K562 (cell line): ENCODE results near the gene TUBA1B. TPM values are rescaled to one million over a fixed set of nuclear protein-coding genes. Genes with fewer than 3 reads are reported as not detected.
A peak's percentile ranks its signal among the peaks of the same experiment; 100 is the strongest.

Experiments used
- ATAC-seq: fragments of 200-7000 bp; cut with Tn5 transposase; 3 replicates; pipeline ENCODE4 v1.9.1; 2020; ENCODE audit warnings: moderate library complexity
- BruUV-seq: library from RNA; stranded (reverse); fragments of 400-500 nt; replicated peaks from 2 replicates; lab custom pipeline; 2021; lab: Mats Ljungman, UMichigan
- CTCF ChIA-PET: fragments of 300-600 bp; formaldehyde crosslinking; extraction: SDS; loops from one replicate; lab custom pipeline; 2021; ENCODE audit warnings: low intra/inter-chr PET ratio; lab: Yijun Ruan, JAX
- POLR2A ChIA-PET: fragments of 300-600, 350-650 bp; sonication (Branson Sonifier 250); formaldehyde crosslinking; extraction: SDS; loops from one replicate; lab custom pipeline; 2021; ENCODE audit warnings: antibody characterized with exemption, inconsistent platforms; lab: Yijun Ruan, JAX
- DNase-seq, 4 experiments: peaks; one replicate each; pipeline versions ENCODE4 v3.0.0 to v3.0.0-alpha.2; 2011 to 2018; ENCODE audit warnings: low spot score in 3 of 4, mixed read lengths in 3 of 4; ENCODE audit errors: extremely low read depth in 1 of 4
- FAIRE-seq: peaks from 2 replicates; lab custom pipeline; 2011; peaks lifted over from hg19 to GRCh38; lab: Jason Lieb, UNC
- H2AFZ ChIP-seq: 2 replicates; pipeline ENCODE4 v1.6.0; 2011; ENCODE audit warnings: low read depth, low read length, control low read depth, inconsistent platforms
- H3K27ac ChIP-seq: fragments of 200-600 bp; 3 replicates; pipeline ENCODE4 v1.8.0; 2011; ENCODE audit warnings: low read depth, mild to moderate bottlenecking, control low read depth, inconsistent platforms, low read length, moderate library complexity, mixed read lengths; ENCODE audit errors: extremely low read depth
- H3K27me3 ChIP-seq, 2 experiments: fragments of 300-600 bp in 1 of 2; 2 replicates in 1 of 2; 3 replicates in 1 of 2; pipeline versions ENCODE4 v1.6.0 to v1.8.0; 2011; ENCODE audit warnings: inconsistent platforms in 2 of 2, low read length in 2 of 2, mild to moderate bottlenecking in 1 of 2, mixed read lengths in 1 of 2, moderate library complexity in 1 of 2; ENCODE audit not compliant: control insufficient read depth in 2 of 2, insufficient read depth in 2 of 2
- H3K36me3 ChIP-seq: fragments of 300-600 bp; 3 replicates; pipeline ENCODE4 v1.8.0; 2011; ENCODE audit warnings: mild to moderate bottlenecking, low read length, inconsistent platforms; ENCODE audit not compliant: control insufficient read depth, insufficient read depth
- H3K4me1 ChIP-seq, 2 experiments: fragments of 200-600 bp in 1 of 2; replicated peaks in 1 of 2; 2 replicates in 1 of 2; 3 replicates in 1 of 2; pipeline versions ENCODE4 v1.5.1 to v1.8.0; 2011; ENCODE audit warnings: inconsistent platforms in 2 of 2, low read length in 2 of 2, mild to moderate bottlenecking in 1 of 2, mixed read lengths in 1 of 2, moderate library complexity in 1 of 2; ENCODE audit not compliant: control insufficient read depth in 2 of 2, insufficient read depth in 2 of 2
- H3K4me2 ChIP-seq: 2 replicates; pipeline ENCODE4 v1.6.1; 2011; ENCODE audit warnings: low read length, control low read depth, inconsistent platforms, mixed read lengths; ENCODE audit not compliant: insufficient read depth
- H3K4me3 ChIP-seq: fragments of 200-600 bp; sonication (generic), shearing (Covaris generic); 2 replicates; pipeline ENCODE4 v1.5.1; 2016; ENCODE audit warnings: control low read depth, inconsistent platforms
- H3K79me2 ChIP-seq: fragments of 200-600 bp; 3 replicates; pipeline ENCODE4 v1.8.0; 2011; ENCODE audit warnings: low read length, inconsistent platforms; ENCODE audit not compliant: control insufficient read depth, insufficient read depth
- H3K9ac ChIP-seq, 2 experiments: 2 replicates each; pipeline versions ENCODE4 v1.6.0 to v1.6.1; 2011; ENCODE audit warnings: low read depth in 2 of 2, low read length in 2 of 2, control low read depth in 1 of 2, inconsistent platforms in 1 of 2, mild to moderate bottlenecking in 1 of 2, mixed read lengths in 1 of 2; ENCODE audit not compliant: insufficient read depth in 1 of 2
- H3K9me1 ChIP-seq: one replicate; pipeline ENCODE4 v1.6.0; 2011; ENCODE audit warnings: inconsistent platforms, mild to moderate bottlenecking, low read length, moderate library complexity; ENCODE audit not compliant: control insufficient read depth, insufficient read depth
- H3K9me3 ChIP-seq: replicated peaks from 2 replicates; pipeline ENCODE4 v1.5.1; 2011; ENCODE audit warnings: low read depth, low read length, inconsistent platforms; ENCODE audit not compliant: control insufficient read depth, insufficient read depth
- H4K20me1 ChIP-seq: replicated peaks from 2 replicates; pipeline ENCODE4 v1.6.1; 2011; ENCODE audit warnings: low read length, inconsistent platforms, mixed read lengths; ENCODE audit not compliant: control insufficient read depth, insufficient read depth
- CHD1 ChIP-seq: fragments of 200-600 bp; sonication (generic); IDR thresholded peaks from one replicate; pipeline ENCODE4 v1.6.1; 2012; ENCODE audit warnings: mild to moderate bottlenecking, moderate library complexity, low read length, inconsistent platforms
- COPS2 ChIP-seq: fragments of 450-650 bp; conservative IDR thresholded peaks from 2 replicates; pipeline ENCODE4 v1.6.1; 2016; ENCODE audit warnings: mild to moderate bottlenecking, moderate library complexity
- FIP1L1 ChIP-seq: fragments of 200-400 bp; formaldehyde crosslinking; IDR thresholded peaks from 2 replicates; pipeline ENCODE4 v1.6.1; 2018; ENCODE audit warnings: mild to moderate bottlenecking, low read depth, low read length; ENCODE audit not compliant: poor library complexity, severe bottlenecking
- GATAD2A ChIP-seq: fragments of 450-650 bp; IDR thresholded peaks from 2 replicates; pipeline ENCODE4 v1.6.1; 2017
- KDM4B ChIP-seq, 2 experiments: fragments of 450-650 bp in 1 of 2; sonication (generic) in 1 of 2; IDR thresholded peaks; 2 replicates each; pipeline ENCODE4 v1.6.1; 2016 to 2017; ENCODE audit warnings: borderline replicate concordance in 2 of 2, antibody characterized with exemption in 1 of 2, low read depth in 1 of 2, mild to moderate bottlenecking in 1 of 2
- MAFK ChIP-seq: IDR thresholded peaks from 2 replicates; pipeline ENCODE4 v1.6.1; 2011; ENCODE audit warnings: low read length, improper control_type of control experiment
- NFYB ChIP-seq: IDR thresholded peaks from 2 replicates; pipeline ENCODE4 v1.6.1; 2011; ENCODE audit warnings: mild to moderate bottlenecking, moderate library complexity; ENCODE audit not compliant: insufficient read length; ENCODE audit errors: extremely low read depth
- NR2C2 ChIP-seq, 2 experiments: fragments of 200-800 bp in 1 of 2; sonication (Bioruptor generic) in 1 of 2; sonication (generic) in 1 of 2; formaldehyde crosslinking in 1 of 2; IDR thresholded peaks; 2 replicates each; pipeline versions ENCODE4 v1.6.1 to v1.8.0; 2016 to 2022; ENCODE audit warnings: mild to moderate bottlenecking in 1 of 2, missing compliant biosample characterization in 1 of 2, missing genetic modification characterization in 1 of 2, missing genetic modification reagents in 1 of 2
- POLR2B ChIP-seq: fragments of 450-650 bp; IDR thresholded peaks from 2 replicates; pipeline ENCODE4 v1.6.1; 2018; ENCODE audit warnings: low read depth; ENCODE audit not compliant: partially characterized antibody
- SIRT6 ChIP-seq: IDR thresholded peaks from one replicate; pipeline ENCODE4 v1.6.1; 2012; ENCODE audit warnings: low read depth, mild to moderate bottlenecking, control low read depth, inconsistent platforms, low read length, moderate library complexity
- SMAD3 ChIP-seq: fragments of 450-650 bp; formaldehyde crosslinking; conservative IDR thresholded peaks from 2 replicates; pipeline ENCODE4 v1.4.0; 2020; ENCODE audit warnings: mild to moderate bottlenecking
- SMARCC2 ChIP-seq: fragments of 450-650 bp; IDR thresholded peaks from 2 replicates; pipeline ENCODE4 v1.6.1; 2017; ENCODE audit warnings: antibody characterized with exemption, moderate library complexity, mild to moderate bottlenecking, low read depth
- SUPT5H ChIP-seq: fragments of 450-650 bp; IDR thresholded peaks from 2 replicates; pipeline ENCODE4 v1.6.1; 2016
- ZEB2 ChIP-seq: fragments of 450-650 bp; IDR thresholded peaks from 2 replicates; pipeline ENCODE4 v1.6.1; 2016
- ZNF217 ChIP-seq: sonication (generic); formaldehyde crosslinking; IDR thresholded peaks from 2 replicates; pipeline ENCODE4 v1.8.0; 2022; ENCODE audit warnings: mild to moderate bottlenecking, missing genetic modification reagents
- ZNF436 ChIP-seq: fragments of 250-450, 450-650 bp; sonication (Bioruptor Pico); formaldehyde crosslinking; IDR thresholded peaks from 2 replicates; pipeline ENCODE4 v1.7.0; 2020; ENCODE audit warnings: mild to moderate bottlenecking
- ZNF512 ChIP-seq: IDR thresholded peaks from 2 replicates; pipeline ENCODE4 v1.6.1; 2016; ENCODE audit warnings: missing genetic modification characterization, missing compliant biosample characterization
- ZNF561 ChIP-seq: fragments of 450-650 bp; formaldehyde crosslinking; conservative IDR thresholded peaks from 2 replicates; pipeline ENCODE4 v1.4.0; 2020; ENCODE audit warnings: mild to moderate bottlenecking, moderate library complexity
- WGBS: fragments of 100-300 bp; shearing (Covaris generic); methylation state at CpG from one replicate; pipeline ENCODE4 v1.1.6; 2016; ENCODE audit warnings: low coverage, mixed read lengths; ENCODE audit not compliant: insufficient coverage; ENCODE audit errors: missing lambda C conversion rate; 5-methylcytosine and 5-hydroxymethylcytosine counted together
- in situ Hi-C: fragments of 300-500 bp; cut with MboI; formaldehyde crosslinking; loops from 4 replicates; pipeline ENCODE4 v1.15.0; 2018; ENCODE audit warnings: inconsistent platforms, mixed read lengths
- intact Hi-C: fragments of 100-400 bp; cut with micrococcal nuclease; formaldehyde crosslinking; loops from 2 replicates; pipeline ENCODE4 v1.14.2; 2022
- polyA plus RNA-seq, 8 experiments: library from polyadenylated mRNA; depleted of rRNA in 4 of 8; stranded (reverse) in 5 of 8; unstranded in 3 of 8; fragments of >200 nt; fragmentation: Nextera tagmentation in 2 of 8; fragmentation: Illumina TruSeq in 1 of 8; extraction: Ambion mirVana in 2 of 8; extraction: Trizol in 1 of 8; gene quantifications; 2 replicates each; pipeline versions ENCODE4 v1.2.1 to v1.2.3, GENCODE V29; 2011 to 2014; ENCODE audit warnings: inconsistent platforms in 1 of 8, missing spikeins in 1 of 8
- total RNA-seq, 7 experiments: library from RNA; depleted of rRNA in 6 of 7; stranded (reverse); fragments of >200 nt in 6 of 7; fragmentation: Illumina TruSeq in 2 of 7; extraction: Trizol in 2 of 7; gene quantifications; 2 replicates each; pipeline versions ENCODE4 v1.2.1 to v1.2.3, GENCODE V29; 2011 to 2021; ENCODE audit warnings: low replicate concordance in 1 of 7
- TF ChIP-seq, protein P1 (sequence below): fragments of 450-650 bp; IDR thresholded peaks from 2 replicates; pipeline ENCODE4 v1.6.1; 2016

Gene TUBA1B
- total and polyA plus RNA-seq, 9 of the 15 experiments (the other 6 are each of a cell fraction or from before 2014, with no cell fraction given), result 2,189 to 4,624 (median 2,628) TPM

GRCh38 chr12:49092086-49092815, 38.9 kb downstream of the TUBA1B start:
- peaks cover 73 to 74% of the 10 kb centered on the region in 2 experiments for H3K4me1 ChIP-seq
- peak; percentile 60 for TF ChIP-seq CHD1
- peak; percentile 97 for TF ChIP-seq ZEB2
- TF ChIP-seq GATAD2A, result peak; percentile 96
- no peak for TF ChIP-seq SUPT5H
- peak in 1 of 2 experiments; percentile 83; a peak in 1 of 4 replicates for TF ChIP-seq KDM4B (IDR thresholded peaks at IDR 0.05; ENCODE audit: borderline replicate concordance in 2 of 2, low read depth in 1 of 2)
- no peak for TF ChIP-seq ZNF561 (CRISPR knock-in tag)
- TF ChIP-seq SMAD3 (CRISPR knock-in tag), result 0 out of 2 replicates have a peak, but pooled peaks have one; percentile 9
- no peak for TF ChIP-seq ZNF436 (CRISPR knock-in tag)
- TF ChIP-seq MAFK, result no peak; the same call in 1 of the 2 replicates
- peak; percentile 81; the same call in 1 of the 2 replicates for TF ChIP-seq NR2C2 (CRISPR knock-in tag; IDR thresholded peaks at IDR 0.05)
- peak; percentile 94 for TF ChIP-seq NR2C2 (tag; IDR thresholded peaks at IDR 0.05)
- TF ChIP-seq ZNF217 (CRISPR knock-in tag), result no peak
- TF ChIP-seq NFYB, result no peak
- peak; percentile 87 for TF ChIP-seq SMARCC2
- TF ChIP-seq, protein P1, sequence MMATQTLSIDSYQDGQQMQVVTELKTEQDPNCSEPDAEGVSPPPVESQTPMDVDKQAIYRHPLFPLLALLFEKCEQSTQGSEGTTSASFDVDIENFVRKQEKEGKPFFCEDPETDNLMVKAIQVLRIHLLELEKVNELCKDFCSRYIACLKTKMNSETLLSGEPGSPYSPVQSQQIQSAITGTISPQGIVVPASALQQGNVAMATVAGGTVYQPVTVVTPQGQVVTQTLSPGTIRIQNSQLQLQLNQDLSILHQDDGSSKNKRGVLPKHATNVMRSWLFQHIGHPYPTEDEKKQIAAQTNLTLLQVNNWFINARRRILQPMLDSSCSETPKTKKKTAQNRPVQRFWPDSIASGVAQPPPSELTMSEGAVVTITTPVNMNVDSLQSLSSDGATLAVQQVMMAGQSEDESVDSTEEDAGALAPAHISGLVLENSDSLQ, result 0 out of 2 replicates have a peak, but pooled peaks have one; percentile 6
- no peak for TF ChIP-seq POLR2B
- no peak for TF ChIP-seq FIP1L1
- TF ChIP-seq SIRT6, result no peak
- TF ChIP-seq COPS2, result no peak
- TF ChIP-seq ZNF512 (tag), result 0 out of 2 replicates have a peak, but pooled peaks have one; percentile 25

More at GRCh38 chr12:49092086-49092815, 38.9 kb downstream of the TUBA1B start:
- H3K9me1 ChIP-seq, result peaks cover 2% of the 10 kb centered on the region
- intact Hi-C loops, result loop anchor here (1.0 kb wide), 1 partner anchor 93 kb away; the partner anchor contains the start of gene DDN
- ATAC-seq (peak; percentile 73), DNase-seq (peak; percentile 93 to 98 (median 93)), FAIRE-seq (peak; percentile 95)
- H3K9me3 ChIP-seq, result no peaks in the 10 kb centered on the region
- 0% methylated on average over 32 of the region's 32 CpGs for WGBS
- ChIA-PET POLR2A (interaction anchor here (0.5 to 6.6 kb wide), 22 partner anchors 8 to 230 kb away, joined by 3 to 103 read pairs (median 4); partner anchors contain the start of genes LMBR1L, PRKAG1, RHEBL1 and RND1), CTCF (interaction anchor here (0.7 to 1.8 kb wide), 5 partner anchors 28 to 141 kb away, joined by 3 to 15 read pairs (median 4); no protein-coding TSS in a partner anchor)
- no peaks in the 10 kb centered on the region for H3K27me3 ChIP-seq
- H3K36me3 ChIP-seq, result peaks cover 9% of the 10 kb centered on the region; the same call in 1 of the 3 replicates
- no peaks in the 10 kb centered on the region for H4K20me1 ChIP-seq
- peaks cover 12% of the 10 kb centered on the region; the same call in 1 of the 3 replicates for H3K79me2 ChIP-seq
- BruUV-seq, result no TSS peak
- peak overlapping the region; percentile 91 for H3K27ac ChIP-seq
- peak overlapping the region; percentile 26 for H3K4me3 ChIP-seq
- in situ Hi-C loops, result no loop called here
- H3K9ac ChIP-seq, result peak overlapping the region; percentile 65 to 85
- peak overlapping the region; percentile 92 for H2AFZ ChIP-seq
- peak overlapping the region; percentile 81 for H3K4me2 ChIP-seq
